ENCODE results near the gene KRTAP12-4.
"Not testable (repeated sequence)": the region's sequence is repeated elsewhere in the genome, so short reads cannot be mapped to it uniquely, and the experiment has no call there.

The KRTAP12-4 gene

GRCh38 chr21:44686843-44687561 lies 32.5 kb upstream of the KRTAP12-4 start:
- peak in 1 of 2 experiments; percentile 23 for DNase-seq

GRCh38 chr21:44686000-44686781 lies 31.7 kb upstream of the KRTAP12-4 start:
- DNase-seq, result no peak

DNA sequence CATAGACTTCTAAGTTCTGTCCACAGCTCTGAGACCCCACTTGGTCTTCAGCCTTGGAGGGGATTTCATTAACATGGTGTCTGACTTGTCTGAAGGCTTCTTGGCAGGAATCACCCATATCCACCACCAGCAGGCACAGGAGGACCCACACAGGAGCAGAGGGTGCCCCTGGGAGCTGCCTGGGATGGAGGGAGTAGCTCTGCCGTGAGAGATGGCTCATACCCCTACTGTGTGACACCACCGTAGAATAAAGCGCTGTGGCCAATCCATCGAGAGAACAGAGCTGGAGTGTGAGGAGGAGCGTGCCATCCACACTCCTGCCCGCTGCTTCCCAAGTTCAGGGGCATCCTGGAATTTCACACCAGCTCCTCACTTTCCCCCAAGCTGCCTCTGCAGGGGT lies 30.6 kb upstream of the KRTAP12-4 start:
- DNase-seq, result not testable (repeated sequence)

DNA sequence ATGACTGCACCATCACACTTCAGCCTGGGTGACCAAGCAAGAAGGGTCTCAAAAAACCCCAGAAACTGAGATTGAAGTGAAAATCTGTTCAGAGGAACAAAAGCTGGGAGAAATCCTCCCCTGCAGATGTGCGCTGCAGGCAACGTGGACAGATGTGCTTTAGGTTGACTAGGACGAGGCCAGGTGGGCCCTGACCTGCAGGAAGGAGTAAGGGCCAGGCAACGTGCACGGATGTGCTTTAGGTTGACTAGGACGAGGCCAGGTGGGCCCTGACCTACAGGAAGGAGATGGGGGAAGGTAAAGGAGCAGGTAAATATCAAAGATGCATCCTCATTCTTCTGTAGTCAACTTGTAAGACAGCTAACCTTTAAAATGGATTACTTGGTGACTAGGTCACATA lies 30.0 kb upstream of the KRTAP12-4 start:
- no peak for DNase-seq

GRCh38 chr21:44684077-44684476 lies 29.6 kb upstream of the KRTAP12-4 start:
- no peak for DNase-seq

GRCh38 chr21:44682580-44683151 lies 28.2 kb upstream of the KRTAP12-4 start:
- DNase-seq, result no peak

DNA sequence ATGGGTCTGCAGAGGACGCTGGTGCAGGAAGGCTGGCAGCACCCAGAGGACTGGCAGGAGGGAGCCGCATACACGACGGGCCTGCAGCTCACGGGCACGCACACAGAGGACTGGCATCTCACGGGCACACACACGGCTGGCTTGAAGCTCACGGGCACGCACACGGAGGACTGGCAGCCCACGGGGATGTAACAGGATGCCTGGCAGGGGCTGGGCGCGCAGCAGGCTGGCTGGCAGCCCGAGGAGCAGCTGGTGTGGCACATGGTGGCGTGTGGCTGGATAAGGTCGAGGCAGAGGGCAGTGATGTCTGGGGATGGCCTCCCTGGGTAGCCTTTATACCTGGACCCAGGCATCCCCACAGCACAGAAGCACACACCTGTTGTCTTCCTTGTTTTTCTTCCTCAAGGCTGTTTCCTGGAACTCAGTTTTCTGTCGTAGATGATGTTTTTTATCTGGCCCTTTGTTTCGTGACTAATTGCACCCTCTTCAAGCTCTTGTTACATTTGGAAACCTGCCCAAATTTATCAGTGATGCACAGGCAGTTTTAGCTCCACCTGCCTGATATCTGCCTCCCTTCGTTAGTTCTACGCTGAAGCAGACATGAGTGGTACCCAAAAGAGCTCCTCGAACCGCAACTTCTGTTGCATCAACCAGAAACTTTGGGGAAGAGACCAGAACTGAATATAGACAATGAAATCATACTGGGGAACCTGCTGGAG lies 27.6 kb upstream of the KRTAP12-4 start, which contains the start of gene KRTAP12-1:
Gene KRTAP12-1 (minus strand): TSS at position 303 of the 719 bp plus-strand sequence. CDS start 40 bp downstream, at position 263.
- DNase-seq, result no peak

DNA sequence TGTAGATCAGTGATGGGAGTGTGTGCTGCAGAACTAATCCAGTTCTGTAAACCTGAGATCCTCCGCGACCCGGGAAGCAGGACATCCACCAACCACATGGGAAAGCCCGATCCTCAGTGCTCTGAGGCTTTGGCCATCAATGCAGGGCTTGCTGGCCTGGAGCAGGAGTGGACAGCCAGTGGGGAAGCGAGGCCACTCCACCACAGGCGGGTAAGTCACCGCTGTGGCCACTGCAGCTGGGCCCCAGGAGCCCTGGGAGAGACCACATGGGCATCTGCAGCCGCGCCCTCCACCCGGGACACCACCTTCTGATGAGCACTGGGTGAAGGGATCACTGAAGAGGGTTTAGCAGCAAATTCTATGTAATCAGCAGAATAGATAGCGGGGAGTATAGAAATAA lies 26.7 kb upstream of the KRTAP12-4 start:
- DNase-seq, result no peak

GRCh38 chr21:44677881-44678280 lies 23.4 kb upstream of the KRTAP12-4 start:
- no peak for DNase-seq

- no peak for DNase-seq
These were observed 17.5 kb upstream of the KRTAP12-4 start for GRCh38 chr21:44671911-44672310.

GRCh38 chr21:44670642-44671432 lies 16.4 kb upstream of the KRTAP12-4 start:
- no peak for DNase-seq

- no peak for DNase-seq
These were observed 13.2 kb upstream of the KRTAP12-4 start for GRCh38 chr21:44667612-44668011.

- DNase-seq, result no peak
These were observed 12.2 kb upstream of the KRTAP12-4 start, which contains the start of gene KRTAP12-2 for GRCh38 chr21:44666401-44667320. KRTAP12-2 (minus strand) TSS chr21:44666927; CDS start chr21:44666886, 41 bp downstream.

DNA sequence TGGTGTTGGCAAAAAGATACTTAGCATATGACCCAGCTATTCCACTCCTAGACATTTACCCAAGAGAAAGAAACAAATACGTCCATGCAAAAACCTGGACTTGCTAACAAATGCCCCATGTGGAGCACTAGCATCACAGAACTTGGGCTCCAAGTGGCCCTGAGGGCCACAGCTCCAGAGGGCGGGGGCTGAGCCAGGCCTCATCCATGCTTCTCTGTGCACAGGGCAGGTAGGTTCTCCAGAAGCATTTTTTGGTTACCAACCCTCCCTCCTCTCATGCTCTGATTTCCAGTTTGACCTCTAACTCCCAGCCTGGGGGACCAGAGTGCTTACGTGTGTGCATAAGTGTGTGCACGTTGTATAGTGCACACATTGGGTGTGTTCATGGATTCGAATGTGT lies 10.2 kb upstream of the KRTAP12-4 start:
- DNase-seq, result no peak

GRCh38 chr21:44661567-44661966 lies 7.1 kb upstream of the KRTAP12-4 start:
- not testable (repeated sequence) for DNase-seq

DNA sequence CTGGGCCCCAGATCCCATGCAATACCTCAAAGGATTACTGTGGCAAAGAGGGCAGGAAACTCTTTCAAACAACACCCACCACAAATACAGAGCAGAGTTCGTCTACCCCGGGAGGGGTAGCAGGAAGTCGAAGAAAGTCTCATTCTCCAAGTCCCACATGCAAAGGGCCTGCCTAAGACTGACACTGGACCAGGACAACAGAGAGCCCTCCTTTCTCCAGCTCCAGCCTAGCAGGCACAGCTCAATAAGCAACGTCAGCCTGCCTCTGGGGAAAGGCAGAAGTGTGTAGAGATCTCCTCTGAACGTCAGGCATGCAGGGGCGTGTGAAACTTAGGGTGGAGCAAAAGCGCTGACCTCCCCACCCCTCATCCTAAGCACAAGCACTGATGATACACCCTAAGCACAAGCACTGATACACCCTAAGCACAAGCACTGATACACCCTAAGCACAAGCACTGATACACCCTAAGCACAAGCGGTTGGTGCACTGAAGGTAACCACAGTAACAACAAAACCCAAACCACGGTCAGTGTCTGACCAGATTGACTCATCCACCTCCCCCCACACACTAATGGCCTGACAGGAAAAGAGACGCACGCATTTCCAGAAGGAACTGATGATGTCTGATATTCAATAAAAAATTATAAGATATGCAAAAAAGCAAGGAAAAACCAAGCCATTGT lies 4.6 kb upstream of the KRTAP12-4 start:
- no peak for DNase-seq

DNA sequence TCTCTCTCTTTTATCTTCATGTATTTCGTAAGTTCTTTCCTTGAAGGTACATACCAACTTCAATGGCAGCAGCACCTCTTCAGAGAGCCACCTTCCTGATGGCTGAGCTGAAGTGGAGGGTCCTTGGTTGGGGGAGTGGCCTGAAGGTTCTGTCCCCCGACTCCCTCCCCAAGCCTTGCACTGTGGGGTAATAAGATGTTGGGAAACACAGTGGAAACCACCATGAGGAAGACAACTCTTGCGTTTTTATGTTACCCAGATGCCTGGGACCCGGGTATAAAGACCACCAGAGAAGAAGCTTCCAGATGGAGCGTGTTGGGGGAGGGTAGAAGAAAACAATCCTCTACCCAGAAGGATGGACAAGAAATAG lies 4.1 kb upstream of the KRTAP12-4 start:
- no peak for DNase-seq

DNA sequence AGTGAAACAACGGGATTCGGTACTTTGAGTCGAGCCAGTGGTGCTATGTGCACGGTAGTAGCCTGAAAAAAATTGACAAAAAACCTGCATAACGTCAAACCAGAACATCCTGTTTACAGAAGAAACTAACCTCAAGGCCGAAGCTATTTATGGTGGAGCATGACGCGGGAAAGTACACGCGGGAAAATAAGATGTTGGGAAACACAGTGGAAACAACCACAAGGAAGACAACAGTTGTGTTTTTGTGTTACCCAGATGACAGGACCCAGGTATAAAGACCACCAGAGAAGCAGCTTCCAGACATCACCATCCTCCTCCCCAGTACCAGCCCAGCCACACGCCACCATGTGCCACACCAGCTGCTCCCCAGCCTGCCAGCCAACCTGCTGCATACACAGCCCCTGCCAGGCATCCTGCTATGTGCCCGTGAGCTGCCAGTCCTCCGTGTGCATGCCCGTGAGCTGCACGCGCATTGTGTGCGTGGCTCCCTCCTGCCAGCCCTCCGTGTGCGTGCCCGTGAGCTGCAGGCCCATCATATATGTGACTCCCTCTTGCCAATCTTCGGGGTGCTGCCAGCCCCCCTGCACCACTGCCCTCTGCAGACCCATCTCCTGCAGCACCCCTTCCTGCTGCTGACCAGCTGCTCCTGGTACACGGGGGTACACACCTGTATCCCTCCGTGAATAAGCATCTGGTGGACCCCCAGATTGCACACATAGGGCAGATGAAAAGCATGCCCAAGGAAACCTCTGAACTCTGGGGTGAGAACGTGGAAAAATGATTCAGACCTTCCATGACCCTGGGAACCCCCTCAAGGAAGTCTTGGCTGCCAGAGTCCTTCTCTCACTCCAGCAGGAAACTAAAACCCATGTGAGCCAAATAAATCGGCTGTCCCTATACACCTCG lies 3.4 kb upstream of the KRTAP12-4 start, which contains the start of gene KRTAP12-3:
Gene KRTAP12-3 (plus strand): TSS at position 298 of the 906 bp plus-strand sequence. CDS start 48 bp downstream, at position 346.
- DNase-seq, result no peak

DNA sequence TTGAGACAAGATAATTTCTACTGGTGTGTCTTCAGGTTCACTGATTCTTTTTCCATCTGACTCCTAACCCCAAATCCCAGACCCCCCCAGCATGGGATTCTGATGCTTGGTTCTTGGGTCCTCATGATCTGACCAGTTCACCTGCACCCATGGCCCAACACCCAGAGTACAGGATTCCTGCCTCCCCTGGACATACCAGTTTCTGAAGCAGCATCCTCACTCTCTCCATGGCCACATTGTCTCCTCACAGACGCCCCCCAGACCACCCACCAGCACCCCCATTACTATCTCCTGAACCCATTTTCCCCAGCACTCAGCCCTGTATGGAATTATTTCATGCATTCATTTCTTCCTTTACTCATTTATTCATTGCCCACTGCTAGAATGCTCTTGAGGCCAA lies 2.4 kb upstream of the KRTAP12-4 start:
- DNase-seq, result no peak
